Keratinocyte (primary cell): Measurements from ENCODE around the gene CUTC.

Experiments
- CTCF ChIP-seq, 3 experiments: IDR thresholded peaks in 1 of 3; conservative IDR thresholded peaks in 1 of 3; optimal IDR thresholded peaks in 1 of 3; 2 replicates in 2 of 3; 3 replicates in 1 of 3; pipeline versions ENCODE3 to v1.5.1; 2011; ENCODE audit warnings: low read length in 3 of 3, mild to moderate bottlenecking in 3 of 3, moderate library complexity in 2 of 3, control low read depth in 1 of 3, inconsistent platforms in 1 of 3; ENCODE audit not compliant: insufficient read depth in 2 of 3; ENCODE audit errors: extremely low read depth in 1 of 3
- EZH2 ChIP-seq: IDR thresholded peaks from one replicate; pipeline ENCODE4 v1.6.1; 2012; ENCODE audit warnings: inconsistent platforms, mild to moderate bottlenecking, low read length, moderate library complexity

GRCh38 chr10:99767901-99768300, 35.9 kb downstream of the CUTC start:
- no peak for TF ChIP-seq CTCF (optimal IDR thresholded peaks at IDR 0.05 in 1 of 3, IDR thresholded peaks at IDR 0.05 in 1 of 3, conservative IDR thresholded peaks at IDR 0.05 in 1 of 3; ENCODE audit: extremely low read depth in 1 of 3, insufficient read depth in 2 of 3, low read length in 3 of 3)
- no peak for TF ChIP-seq EZH2
